HG02852 (cell line): ENCODE data around the gene SLC35E4.

Experiments
- ATAC-seq: cut with Tn5 transposase; IDR thresholded peaks from one replicate; pipeline ENCODE4 v1.9.1; 2021; ENCODE audit warnings: mild to moderate bottlenecking, moderate library complexity; ENCODE audit not compliant: unreplicated experiment

The SLC35E4 gene

DNA sequence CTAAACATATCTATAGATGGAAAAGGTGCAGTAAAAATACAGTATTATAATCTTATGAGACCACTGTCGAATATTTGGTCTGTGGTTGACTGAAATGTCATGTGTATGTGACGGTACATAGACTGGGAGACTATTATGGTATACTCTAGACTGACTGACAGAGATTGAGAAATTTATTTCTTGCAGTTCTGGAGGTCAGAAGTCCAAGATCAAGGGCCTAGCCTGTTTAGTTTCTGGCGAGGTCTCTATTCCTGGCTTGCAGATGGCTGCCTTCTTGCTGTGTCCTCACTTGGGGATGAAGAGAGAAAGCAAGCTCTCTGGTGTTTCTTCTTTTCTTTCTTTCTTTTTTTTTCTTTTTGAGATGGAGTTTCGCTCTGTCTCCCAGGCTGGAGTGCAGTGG is 51.8 kb downstream of the SLC35E4 start:
- no peak for ATAC-seq

DNA sequence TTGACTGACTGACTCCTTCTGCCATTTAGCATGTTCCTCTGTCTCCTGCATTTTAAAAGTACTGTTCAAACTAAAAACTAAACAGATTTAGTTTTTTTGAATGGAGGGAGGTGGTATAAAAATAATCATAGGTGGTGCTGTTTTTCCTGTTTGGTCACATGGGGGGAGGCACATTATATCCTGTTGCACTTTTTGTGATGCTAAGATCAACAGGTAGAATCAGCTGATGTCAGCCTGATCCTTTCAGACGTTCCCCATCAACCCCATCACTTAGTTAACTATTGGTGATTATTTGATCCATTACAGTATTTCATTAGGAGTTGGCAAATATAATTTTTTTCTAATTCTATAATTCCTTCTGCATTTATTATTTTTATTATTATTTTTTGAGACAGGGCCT is 54.0 kb downstream of the SLC35E4 start:
- no peak for ATAC-seq

DNA sequence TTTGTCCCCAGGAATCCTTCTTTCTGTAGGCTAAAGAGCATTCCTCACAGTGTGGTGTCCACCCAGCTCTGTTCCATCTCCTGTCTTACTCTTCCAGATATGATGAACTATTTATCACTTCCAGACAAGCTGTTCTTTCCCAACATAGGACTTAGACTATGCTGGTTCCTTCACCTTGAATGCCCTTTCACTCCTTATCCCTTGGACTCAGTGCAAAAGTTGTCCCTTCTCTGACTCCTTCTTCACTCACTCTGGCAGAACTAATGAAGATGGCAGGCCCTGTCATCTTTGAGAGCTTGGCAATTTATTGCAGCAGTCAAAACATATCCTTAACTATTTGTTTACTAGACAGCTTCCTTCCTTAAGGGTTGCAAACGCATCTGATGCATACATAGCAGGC is 55.6 kb downstream of the SLC35E4 start:
- no peak for ATAC-seq

DNA sequence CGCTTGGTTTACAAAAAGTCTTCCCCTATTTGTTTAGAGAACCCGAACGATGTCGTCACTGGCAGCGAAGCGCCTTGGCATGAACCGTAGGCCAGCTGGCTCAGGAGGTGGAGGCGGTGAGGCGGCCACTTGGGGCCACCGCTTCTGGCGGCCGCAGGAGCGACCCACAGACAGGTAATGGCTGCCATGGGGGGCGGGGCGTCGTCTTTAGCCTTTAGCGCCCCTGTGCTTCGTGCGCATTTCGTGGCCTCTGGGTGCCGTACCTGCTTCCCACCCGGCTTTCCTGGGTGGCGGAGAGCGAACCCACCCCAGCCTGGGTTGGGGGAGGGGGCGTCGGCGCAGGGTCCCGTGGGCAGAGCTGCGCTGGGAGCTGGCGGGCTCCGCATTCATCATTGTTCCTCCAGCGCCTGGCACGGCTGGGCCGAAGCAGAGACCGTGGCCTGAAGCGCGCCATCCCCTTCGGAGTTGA is 58.6 kb downstream of the SLC35E4 start:
- no peak for ATAC-seq

DNA sequence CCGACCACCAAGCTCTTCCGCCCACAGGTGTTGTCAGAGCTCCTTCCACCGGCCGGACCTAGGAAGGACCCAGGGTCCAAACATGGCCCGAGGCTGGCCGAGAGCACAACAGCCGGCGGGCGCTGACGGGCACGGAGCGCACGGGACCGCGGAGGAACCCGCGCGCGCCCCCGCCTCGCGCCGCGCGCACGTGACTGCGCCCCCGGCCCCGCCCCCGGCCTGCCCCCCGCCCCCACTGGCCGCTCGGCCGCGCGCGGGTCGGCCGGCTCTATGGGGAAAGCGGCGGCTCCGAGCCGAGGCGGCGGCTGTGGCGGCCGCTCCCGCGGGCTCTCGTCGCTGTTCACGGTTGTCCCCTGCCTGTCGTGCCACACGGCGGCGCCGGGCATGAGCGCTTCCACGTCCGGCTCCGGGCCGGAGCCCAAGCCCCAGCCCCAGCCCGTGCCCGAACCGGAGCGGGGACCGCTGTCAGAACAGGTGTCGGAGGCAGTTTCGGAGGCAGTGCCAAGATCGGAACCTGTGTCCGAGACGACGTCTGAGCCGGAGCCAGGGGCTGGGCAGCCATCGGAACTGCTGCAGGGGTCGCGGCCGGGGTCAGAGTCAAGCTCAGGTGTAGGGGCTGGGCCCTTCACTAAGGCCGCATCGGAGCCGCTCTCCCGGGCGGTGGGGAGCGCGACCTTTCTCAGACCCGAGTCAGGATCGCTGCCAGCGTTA is 59.2 kb downstream of the SLC35E4 start, which contains the start of gene OSBP2:
TSS of gene OSBP2 (plus strand) at position 235 of the 711 bp plus-strand sequence. CDS start at position 271, 36 bp downstream.
- no peak for ATAC-seq

DNA sequence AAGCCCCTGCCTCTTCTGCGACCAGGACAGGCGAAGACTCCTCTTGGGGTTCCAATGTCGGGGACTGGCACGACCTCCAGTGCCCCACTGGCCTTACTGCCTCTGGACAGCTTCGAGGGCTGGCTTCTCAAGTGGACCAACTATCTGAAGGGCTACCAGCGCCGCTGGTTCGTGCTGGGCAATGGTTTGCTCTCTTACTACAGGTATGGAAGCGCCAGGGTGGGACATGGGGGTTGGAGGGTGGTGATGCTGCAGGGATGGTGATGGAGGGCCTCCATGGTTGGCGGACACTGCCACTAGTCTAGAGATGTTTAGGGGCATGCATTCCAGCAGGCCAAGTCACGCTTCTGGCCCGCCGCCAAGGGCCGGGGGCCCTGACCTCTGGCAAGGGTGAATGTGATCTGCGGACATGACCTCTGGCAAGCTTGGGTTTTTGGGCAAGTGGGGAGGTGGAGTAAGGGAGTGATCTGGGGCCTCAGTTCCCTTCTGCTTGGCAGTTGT is 59.8 kb downstream of the SLC35E4 start:
- ATAC-seq, result no peak

DNA sequence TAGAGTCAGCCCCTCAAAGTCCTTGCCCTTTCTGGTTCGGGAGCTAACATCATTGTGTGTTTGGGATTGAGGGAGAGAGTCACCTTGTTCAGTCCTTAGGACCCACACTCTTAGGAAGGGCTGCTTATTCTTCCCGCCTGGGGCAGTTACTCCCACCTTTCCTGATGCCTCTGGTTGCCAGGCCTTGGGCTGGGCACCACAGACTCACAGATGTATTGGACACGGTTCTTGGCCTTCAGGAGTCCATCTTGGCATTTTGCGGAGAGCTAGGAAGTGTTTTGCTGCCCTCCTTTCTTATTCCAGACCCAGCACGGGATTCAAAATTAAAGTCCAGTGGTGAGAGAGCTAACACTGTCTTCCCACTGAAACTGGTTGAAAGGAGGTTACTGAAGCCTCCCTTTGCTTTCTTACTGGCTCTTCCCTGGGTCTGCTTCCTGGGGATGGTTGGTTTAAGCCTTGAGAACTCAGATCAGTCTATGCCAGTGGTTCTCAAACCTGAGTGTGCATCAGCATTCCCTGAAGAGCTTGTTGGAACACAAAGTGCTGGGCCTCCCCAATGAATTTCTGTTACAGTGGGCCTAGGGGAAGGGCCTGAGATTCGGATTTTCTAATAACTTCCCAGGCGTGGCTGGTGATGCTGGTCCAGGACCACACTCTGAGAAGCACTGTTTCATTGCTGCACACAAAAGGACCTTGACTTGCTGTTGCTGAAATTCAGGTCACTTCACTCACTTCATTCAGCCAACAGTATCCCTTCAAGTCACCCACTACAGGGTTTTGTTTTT is 60.5 kb downstream of the SLC35E4 start:
- no peak for ATAC-seq
